ENCODE measurements around the gene CLASP1. TPM values are rescaled to one million over a fixed set of nuclear protein-coding genes. Genes with fewer than 3 reads are reported as not detected.

The CLASP1 gene
- total and polyA plus RNA-seq, 2 of the 8 experiments (the other 6 are each of a cell fraction or from before 2014, with no cell fraction given): 7.3 to 53.9 TPM

- TF ChIP-seq CHD1 (IDR thresholded peaks at IDR 0.05; ENCODE audit: low read depth, low read length): no peak
- no peak for TF ChIP-seq NANOG (IDR thresholded peaks at IDR 0.05; ENCODE audit: insufficient read depth, low read depth, low read length, poor library complexity, severe bottlenecking)
These were observed 785 bp downstream of the CLASP1 start (continued) for GRCh38 chr2:121648206-121649148.

All from H1 (cell line).